Endometrium (tissue), 2 donors: ENCODE results near the gene ADA.
"Not testable (repeated sequence)": the region's sequence is repeated elsewhere in the genome, so short reads cannot be mapped to it uniquely, and the experiment has no call there.

Experiments
- FAIRE-seq: peaks from 2 replicates; lab custom pipeline; 2012; peaks lifted over from hg19 to GRCh38; lab: Jason Lieb, UNC
- donor health status: control.
- donor health status: control.

Gene ADA

GRCh38 chr20:44651684-44652423 is at the start of gene ADA:
ADA (minus strand) TSS chr20:44651699; CDS start chr20:44651607, 92 bp downstream.
- FAIRE-seq: no peak

- FAIRE-seq: no peak
Measured at GRCh38 chr20:44700306-44700705, 48.8 kb upstream of the ADA start.

- no peak for FAIRE-seq
Measured at GRCh38 chr20:44698351-44698750, 46.9 kb upstream of the ADA start.

- FAIRE-seq: not testable (repeated sequence)
Measured at GRCh38 chr20:44697041-44697440, 45.5 kb upstream of the ADA start.

GRCh38 chr20:44696315-44696714 is 44.8 kb upstream of the ADA start:
- no peak for FAIRE-seq

GRCh38 chr20:44695674-44696300 is 44.3 kb upstream of the ADA start:
- no peak for FAIRE-seq

GRCh38 chr20:44695295-44695673 is 43.8 kb upstream of the ADA start:
- FAIRE-seq: no peak

GRCh38 chr20:44694159-44694558 is 42.7 kb upstream of the ADA start:
- no peak for FAIRE-seq

GRCh38 chr20:44693627-44694026 is 42.1 kb upstream of the ADA start:
- no peak for FAIRE-seq

- peak; percentile 50 for FAIRE-seq
Measured at GRCh38 chr20:44692932-44693480, 41.5 kb upstream of the ADA start.

GRCh38 chr20:44691424-44692423 is 40.2 kb upstream of the ADA start:
- FAIRE-seq: no peak

GRCh38 chr20:44690781-44691423 is 39.4 kb upstream of the ADA start:
- FAIRE-seq: no peak

- FAIRE-seq: no peak
Measured at GRCh38 chr20:44689809-44690208, 38.3 kb upstream of the ADA start.

- no peak for FAIRE-seq
Measured at GRCh38 chr20:44688053-44688625, 36.6 kb upstream of the ADA start.

- FAIRE-seq: no peak
Measured at GRCh38 chr20:44686934-44687333, 35.4 kb upstream of the ADA start.

- FAIRE-seq: no peak
Measured at GRCh38 chr20:44684047-44684967, 32.8 kb upstream of the ADA start.

- FAIRE-seq: no peak
Measured at GRCh38 chr20:44683263-44684046, 32.0 kb upstream of the ADA start.

GRCh38 chr20:44681796-44682566 is 30.5 kb upstream of the ADA start:
- FAIRE-seq: no peak
